Lung microvascular endothelial cell (primary cell): ENCODE data around the gene PGLYRP3. TPM values are rescaled to one million over a fixed set of nuclear protein-coding genes. Genes with fewer than 3 reads are reported as not detected.
"Not testable (repeated sequence)": the region's sequence is repeated elsewhere in the genome, so short reads cannot be mapped to it uniquely, and the experiment has no call there.

Experiments
- DNase-seq, 2 donors: peaks; one replicate each; pipeline versions ENCODE4 v3.0.0 to v3.0.0-alpha.2; 2010; ENCODE audit warnings: low read depth in 2 of 2
- total RNA-seq: library from RNA; depleted of rRNA; stranded (reverse); fragments of >200 nt; gene quantifications from 2 replicates; pipeline ENCODE4 v1.2.1, GENCODE V29; 2014

PGLYRP3 gene
- total RNA-seq, 1 donor from 2014 or later = not detected

DNA sequence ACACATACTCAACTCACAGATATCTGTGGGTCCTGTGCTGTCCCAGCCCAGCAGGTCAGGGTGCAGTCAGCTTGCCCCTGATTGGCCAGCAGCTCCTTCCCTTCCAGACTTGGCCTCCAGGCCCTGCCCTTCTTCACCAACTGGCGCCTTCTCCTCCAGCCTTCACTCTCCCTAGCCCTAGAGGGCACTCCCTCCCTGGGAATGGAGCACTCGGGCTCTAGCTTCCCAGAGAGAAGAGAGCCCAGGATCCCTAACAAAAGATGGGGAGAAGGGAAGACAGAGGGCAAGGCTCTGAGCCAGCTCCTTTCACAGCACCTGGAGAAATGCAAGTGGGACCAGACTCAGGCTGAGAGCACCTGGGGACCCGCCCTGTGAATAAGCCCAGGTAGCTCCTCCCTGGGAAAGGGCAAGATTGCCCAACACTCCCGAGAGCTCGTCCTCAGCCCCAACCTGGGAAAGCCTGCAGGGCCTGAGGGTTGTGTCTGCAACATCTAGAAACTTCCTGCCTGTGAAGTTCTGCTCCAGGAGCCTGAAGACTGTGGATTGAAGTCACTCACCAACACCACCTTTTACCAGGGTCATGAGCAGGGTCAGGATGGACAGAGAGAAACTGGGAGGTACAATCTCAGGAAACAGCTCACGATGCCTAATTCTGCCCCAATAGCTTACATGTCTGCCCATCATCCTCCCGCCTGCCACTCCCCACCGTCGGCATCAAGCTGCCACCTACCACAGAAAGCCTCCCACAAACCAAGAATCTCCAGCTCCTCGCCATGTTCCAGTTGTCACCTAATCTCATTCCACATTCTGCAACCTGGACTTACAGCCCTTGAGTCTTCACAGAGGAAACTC is 36.0 kb upstream of the PGLYRP3 start, which contains the start of gene PGLYRP4:
PGLYRP4 (minus strand) TSS at position 331 of the 852 bp plus-strand sequence. CDS start 909 bp downstream, outside the sequence.
- DNase-seq = no peak

DNA sequence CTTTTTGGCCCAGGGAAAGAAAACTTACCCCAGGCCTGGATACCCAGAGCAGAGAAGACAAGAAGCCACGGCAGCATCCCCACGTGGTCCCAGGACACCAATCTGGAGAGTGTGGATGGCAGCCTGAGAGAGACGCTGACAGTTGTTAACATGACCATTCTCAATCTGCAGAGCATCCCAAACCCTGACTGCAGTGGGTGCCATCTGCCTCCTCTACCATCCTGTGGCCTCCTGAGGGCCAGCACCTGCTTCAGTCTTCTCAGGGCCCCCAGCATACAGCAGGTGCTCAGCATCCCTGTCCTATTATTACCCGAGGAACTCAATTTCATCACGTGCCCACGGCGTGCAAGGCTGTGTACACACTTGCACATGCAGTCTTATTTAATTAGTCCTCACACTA is 35.1 kb upstream of the PGLYRP3 start:
- DNase-seq = no peak

DNA sequence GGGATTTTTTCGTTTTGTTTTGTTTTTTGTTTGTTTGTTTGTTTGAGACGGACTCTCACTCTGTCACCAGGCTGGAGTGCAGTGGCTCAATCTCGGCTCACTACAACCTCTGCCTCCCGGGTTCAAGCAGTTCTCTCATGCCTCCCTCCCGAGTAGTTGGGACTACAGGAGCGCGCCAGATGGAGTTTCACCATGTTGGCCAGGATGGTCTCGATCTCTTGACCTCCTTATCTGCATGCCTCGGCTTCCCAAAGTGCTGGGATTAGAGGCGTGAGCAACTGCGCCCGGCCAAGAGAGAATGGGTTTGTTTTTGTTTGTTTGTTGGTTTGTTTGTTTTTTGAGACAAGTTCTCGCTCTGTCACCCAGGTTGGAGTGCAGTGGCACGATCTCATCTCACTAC is 34.3 kb upstream of the PGLYRP3 start:
- DNase-seq = not testable (repeated sequence)

DNA sequence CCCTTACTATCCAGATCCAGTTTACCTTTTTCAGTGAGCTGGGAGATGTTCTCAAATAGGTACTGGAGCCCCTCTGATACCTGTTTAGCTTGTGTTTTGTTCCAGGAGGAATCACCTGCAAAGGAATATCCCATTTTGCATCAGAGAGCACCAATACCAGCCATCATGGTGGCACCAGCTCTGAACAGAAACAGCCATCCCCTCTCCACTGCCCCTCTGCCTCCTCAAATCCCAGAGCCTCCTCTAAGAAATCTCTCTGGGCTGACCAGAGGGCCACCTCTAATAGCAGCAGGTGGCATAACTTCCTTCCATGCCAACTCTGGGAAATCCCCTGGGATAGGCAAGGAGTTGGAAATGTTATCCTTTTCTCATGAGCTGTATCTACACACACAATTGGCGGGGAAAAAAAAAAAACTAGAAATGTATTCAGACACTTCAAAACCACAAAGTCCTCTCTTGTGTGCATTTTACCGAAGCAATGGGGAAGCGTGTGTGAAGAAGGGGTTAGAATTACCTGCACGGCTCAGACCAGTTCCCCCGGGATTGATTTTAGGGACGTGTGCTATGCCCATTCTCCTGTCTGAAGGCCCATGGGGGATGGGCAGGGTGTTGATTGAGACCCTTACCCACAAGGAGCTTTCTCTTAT is 33.4 kb upstream of the PGLYRP3 start:
- DNase-seq = no peak

DNA sequence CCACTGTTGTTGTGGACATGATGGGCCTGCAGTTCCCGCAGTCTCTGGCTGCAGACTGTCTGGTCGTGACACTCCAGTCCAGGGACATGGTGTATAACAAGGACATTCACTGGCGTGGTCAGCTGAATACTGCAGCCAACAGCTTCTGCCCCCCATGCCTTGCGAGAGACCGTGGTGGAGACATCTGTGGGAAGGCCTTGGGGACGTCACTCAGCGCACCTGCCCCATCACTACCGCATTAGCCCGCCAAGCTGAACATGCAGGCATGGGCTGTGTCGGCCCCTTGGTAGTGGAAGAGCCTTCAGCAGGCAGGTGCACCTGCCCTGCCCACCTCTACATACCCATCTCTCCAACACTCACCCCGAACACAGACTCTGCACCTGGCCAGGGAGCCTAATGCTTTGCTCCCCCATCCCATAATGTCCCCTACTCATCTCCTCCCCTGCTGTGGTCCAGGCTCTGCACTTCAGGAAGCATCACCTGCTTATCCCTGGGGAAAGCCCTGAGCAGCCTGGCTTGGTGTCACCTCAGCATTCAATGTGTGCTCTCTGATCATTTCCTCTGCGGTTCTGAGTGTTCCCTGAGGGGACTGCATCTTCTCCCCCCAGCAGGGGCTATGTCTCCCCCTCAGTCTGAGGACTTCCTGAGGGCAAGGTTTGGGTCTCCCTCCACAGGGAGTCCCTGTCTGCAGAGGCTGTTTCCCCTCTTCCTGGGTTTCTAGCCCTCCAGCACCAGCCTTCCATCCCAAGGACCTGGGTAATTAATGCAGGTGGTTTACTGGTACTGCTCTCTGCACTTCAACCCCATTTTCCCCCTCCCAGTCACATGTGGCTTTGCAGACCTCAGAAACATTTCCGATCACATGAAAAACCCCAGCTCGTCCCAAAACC is 32.7 kb upstream of the PGLYRP3 start:
- no peak for DNase-seq

DNA sequence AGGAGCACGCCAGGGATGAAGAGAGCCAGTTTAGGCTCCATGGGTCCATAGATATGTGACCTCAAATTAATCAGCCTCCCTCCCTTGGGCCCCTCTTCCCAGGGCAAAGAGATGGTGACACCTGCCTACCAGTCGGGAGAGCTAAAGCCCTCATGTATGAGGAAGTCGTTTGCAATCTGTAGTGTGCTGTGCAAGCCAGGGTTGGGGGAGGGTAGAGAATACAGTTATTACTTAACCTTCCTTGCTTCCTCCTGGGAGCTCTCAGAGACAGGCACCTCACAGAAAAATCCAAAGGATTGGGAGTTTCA is 31.9 kb upstream of the PGLYRP3 start:
- no peak for DNase-seq

DNA sequence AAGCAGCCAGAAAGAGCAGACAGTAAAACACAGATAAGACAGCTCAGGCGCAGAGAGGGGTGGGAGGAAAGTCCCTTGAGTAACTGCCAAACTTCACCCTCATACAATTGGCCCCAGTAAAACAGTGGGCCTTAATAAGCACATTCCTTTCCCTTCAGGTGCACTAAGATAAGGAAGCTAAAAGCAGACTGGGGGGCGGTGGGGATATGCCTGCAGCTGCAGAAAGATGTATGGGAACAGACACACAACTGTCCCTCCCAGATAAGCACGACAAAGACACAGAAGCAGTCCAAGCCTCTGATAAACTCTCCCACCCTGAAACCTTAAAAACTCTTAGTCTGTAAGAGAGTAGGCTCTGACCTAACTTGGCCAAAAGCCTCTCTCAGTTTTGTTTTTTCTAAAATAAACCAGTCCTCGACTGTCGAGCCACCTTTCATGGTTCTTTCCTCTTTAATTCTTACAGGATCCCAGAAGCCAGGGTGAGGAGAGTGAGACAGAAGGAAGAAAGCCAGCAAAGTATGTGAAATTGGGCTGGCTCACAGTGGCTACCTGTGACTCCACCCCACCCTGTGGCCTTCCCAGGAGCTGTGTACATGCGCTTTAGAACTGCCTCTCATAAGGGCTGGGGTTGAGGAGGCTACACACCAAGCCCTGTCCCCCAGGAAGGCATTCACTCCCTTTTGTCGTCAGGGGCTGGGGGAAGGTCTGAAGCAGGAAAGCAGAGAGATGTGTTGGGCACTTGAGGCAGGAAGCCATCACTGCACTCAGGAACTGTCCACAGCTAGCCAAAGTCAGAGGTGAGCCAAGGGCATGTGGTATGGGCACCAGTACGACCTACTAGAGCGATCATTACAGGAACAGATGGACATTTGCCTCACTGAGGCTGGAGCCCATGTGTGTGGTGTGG is 31.3 kb upstream of the PGLYRP3 start:
- no peak for DNase-seq

DNA sequence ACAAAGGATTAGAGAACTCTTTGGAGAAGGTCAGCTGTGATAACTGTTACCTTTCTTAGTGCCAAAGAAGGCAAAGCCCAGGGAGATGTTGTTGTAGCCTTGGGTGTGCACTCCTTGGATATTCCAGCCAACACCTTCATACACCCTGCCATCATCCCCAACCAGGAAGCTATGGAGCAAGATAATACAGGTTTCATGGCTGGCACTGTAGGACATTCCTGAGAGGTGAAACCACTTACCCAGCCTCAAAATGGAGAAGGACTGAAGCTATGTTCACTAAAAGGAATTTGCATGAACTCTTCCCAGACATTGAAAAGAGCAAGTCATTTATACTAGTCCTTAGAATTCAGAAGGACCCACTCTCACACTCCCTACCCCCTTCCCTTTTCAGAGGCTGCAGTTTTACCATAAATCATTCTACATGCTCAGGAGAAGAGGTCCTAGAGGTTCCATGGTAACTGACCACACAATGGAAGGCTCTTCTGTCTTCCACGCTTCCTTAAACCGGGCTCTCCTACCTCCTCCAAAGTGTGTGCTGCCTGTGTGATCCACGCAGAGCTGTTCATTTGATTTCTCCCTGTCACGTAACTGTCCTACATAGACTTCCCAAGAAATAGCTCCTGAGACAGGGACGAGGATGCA is 30.4 kb upstream of the PGLYRP3 start:
- no peak for DNase-seq

DNA sequence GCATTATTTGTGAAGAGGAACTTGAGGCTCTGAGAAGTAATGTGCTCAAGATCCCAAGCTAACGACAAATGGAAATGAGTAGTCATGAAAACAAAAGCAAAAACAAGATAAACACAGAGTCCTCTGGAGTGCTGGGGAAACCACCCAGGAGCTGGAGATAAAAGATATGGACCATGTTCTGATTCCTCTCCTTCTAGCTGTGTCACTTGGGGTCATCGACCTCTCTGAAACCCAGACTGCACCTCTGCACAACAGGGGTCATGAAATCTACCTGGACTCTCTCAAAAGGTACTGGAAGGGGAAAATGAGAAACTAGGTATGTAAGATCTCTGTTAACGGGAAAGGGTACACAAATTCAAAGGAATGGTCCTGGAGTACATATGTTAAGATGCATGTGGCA is 29.4 kb upstream of the PGLYRP3 start:
- no peak for DNase-seq

DNA sequence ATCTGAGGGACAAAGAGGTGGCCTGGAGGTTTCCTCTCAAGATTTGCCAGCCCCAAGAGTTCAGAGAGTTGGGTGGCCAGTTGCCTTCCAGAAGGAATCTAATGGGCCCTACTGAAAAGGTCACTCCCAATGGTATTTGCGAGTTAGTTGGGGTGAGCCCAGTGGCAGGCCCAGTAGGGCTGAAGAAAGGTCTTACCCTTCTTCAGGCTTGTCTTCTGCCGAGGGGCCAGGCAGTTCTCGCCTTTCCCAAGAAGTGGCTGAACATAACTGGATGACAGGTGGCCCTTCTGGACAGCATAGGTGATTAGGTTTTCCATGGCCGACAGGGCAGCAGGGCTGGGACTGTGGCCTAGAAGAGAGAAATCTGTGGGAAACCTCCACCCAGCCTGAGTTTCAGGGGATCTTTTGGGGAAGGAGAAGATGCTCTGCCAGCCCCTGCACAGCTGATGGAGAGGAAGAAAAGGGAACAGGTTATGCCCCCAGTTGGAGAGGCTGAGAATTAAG is 28.7 kb upstream of the PGLYRP3 start:
- no peak for DNase-seq

DNA sequence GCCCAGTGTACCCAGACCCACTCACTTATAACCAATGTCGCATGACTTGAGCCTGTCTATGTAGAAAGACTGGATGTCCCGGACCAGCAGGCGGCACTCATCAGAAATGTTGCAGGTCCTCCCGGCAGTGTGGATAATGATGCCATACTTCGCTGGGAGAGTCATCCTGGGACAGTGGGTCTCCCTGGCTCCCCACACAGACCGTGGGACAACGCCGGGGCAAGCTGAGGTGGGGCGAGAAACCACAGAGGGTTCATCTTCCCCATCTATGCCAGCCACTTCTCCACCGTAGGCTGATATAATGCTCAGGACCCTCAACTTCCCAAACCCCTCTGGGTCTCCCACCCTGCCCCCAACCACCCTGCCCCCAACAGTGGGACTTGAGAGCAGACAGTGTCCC is 27.6 kb upstream of the PGLYRP3 start:
- no peak for DNase-seq

DNA sequence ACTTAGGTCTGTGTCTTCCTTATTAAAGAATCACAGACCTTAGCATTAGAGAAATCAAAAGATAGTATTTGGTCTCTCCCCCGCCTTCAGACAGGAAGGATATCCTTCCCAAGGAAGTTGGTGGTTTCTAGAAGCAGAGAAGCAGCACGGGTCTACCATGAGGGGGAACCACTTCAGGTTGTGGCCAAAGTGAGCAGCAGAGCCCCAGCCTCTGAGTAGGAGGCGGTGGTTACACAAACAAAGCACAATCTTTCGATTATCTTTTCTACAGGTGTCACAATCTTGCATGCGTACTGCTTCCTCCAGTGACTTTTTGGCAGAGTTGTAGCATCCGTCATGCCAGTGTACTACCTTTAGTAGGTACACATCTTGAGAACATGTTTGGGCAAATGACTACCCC is 27.1 kb upstream of the PGLYRP3 start:
- DNase-seq = no peak

DNA sequence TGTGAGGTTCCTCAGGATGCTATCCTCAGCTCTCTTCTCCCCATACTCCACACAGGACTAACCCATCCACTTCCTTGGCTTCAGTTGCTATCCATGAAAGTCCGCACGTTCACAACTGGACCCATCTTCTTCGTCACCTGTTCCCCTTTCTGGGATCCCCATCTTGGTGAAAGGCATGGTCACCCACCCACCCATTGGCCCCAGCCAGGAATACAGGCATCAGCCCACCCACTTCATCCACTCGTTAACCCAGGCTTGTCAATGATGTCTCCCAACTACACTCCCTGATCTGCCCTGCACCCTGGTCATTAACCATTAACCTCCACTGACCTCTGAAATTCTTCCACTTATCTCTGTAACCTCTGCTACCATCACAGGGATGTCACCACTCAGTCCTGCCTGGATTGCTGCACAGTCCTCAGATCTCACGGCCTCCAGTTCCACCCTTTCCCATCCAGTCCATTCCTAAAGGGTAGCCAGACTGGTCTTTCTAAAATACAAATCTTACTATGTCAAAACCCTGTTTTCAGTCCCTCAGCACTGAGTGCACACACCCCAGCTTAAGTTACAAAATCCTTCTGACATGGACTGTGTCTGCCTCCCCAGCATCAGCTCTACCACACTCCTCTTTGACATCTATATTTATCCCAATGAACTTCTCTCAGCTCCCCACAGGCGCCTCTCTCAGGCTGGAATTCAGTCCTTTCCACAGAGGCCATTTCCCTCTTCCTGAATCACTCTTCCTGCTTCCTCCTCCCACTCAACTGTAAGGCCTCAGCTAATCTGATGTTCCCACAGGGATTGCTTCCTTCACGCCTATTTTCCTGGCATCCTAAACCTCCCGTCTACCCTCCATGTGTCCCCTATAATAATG is 25.5 kb upstream of the PGLYRP3 start:
- no peak for DNase-seq

DNA sequence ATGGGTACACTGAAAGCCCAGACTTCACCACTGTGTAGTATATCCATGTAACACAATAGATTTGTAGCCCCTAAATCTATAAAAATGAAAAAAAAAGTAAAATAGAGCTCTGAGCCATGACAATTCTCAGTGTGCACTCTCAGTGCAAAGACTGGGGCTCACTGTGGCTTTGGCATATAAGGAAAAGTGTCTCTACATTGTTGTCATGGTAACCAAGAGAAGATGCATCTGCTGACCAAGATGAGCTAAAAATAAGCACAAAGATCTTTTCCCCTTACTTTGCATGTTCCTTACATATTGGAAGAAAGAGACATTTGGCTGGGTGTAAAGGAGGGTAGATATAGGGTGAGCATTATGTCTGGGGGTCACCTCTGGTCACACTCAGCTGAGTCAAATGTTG is 23.9 kb upstream of the PGLYRP3 start:
- no peak for DNase-seq

DNA sequence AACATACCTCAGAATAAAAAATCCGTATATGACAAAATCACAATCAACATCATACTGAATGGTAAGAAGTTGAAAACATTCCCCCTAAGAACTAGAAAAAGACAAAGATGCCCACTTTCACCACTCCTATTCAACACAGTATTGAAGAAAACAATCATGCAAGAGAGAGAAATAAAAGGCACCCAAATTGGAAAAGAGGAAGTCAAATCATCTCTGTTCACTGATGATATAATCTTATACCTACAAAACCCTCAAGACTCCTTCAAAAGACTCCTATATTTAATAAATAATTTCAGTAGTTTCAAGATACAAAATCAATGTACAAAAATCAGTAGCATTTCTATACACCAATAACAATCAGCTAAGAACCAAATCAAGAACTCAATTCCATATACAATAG is 21.1 kb upstream of the PGLYRP3 start:
- DNase-seq = no peak

DNA sequence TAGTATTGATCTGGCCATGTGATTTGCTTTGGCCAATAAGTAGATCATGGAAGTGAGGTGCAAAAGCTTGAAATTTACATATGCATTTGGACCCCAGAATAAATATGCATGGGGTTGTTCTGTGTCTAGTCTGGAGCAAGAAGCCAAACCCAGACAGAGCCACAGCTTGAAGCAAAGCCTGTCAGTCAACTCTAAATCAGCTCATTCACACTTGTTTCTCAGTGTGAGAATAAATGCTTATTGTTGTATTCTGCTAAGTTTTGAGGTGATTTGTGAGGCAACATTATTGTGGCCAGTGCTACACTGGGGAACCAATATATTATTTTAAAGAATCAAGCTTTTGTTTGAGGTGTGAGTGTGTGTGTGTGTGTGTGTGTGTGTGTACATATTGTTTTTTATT is 12.2 kb upstream of the PGLYRP3 start:
- no peak for DNase-seq

DNA sequence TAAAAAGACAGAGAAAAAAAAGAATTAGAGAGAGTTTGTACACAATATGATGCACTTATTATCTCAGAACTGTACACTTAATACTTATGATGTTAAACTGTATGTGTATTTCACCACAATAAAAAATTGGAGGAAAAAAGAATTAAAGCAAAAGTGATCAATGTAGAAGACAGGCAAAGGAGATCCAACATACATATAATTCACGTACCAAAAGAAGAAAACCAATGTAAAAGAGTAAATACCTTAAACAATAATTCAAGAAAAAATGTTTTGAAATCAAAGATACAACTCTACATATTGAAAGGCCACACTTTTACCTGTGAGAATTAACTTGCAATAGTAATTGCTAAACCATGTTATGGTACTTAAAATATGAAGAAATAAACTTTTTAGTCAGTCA is 9.8 kb upstream of the PGLYRP3 start:
- DNase-seq = no peak

DNA sequence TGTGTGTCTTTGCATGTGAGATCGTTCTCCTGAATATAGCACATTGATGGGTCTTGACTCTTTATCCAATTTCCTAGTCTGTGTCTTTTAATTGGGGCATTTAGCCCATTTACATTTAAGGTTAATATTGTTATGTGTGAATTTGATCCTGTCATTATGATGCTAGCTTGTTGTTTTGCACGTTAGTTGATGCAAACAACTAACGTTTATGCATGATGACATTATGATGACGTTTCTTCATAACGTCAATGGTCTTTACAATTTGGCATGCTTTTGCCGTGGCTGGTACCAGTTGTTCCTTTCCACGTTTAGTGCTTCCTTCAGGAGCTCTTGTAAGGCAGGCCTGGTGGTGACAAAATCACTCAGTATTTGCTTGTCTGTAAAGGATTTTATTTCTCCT is 5.4 kb upstream of the PGLYRP3 start:
- DNase-seq = not testable (repeated sequence)

DNA sequence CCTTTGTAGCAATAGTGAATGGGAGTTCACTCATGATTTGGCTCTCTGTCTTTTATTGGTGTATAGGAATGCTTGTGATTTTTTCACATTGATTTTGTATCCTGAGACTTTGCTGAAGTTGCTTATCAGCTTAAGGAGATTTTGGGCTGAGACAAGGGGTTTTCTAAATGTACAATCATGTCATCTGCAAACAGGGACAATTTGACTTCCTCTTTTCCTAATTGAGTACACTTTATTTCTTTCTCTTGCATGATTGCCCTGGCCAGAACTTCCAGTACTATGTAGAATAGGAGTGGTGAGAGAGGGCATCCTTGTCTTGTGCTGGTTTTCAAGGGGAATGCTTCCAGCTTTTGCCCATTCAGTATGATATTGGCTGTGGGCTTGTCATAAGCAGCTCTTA is 3.3 kb upstream of the PGLYRP3 start:
- not testable (repeated sequence) for DNase-seq
